Erythroblast (primary cell): ENCODE measurements around the gene SLA2.

Experiments used
- GATA1 ChIP-seq: IDR thresholded peaks from 2 replicates; pipeline ENCODE4 v1.6.1; 2011; ENCODE audit warnings: low read depth, mild to moderate bottlenecking, control low read depth, low read length, moderate library complexity
- POLR2A ChIP-seq: IDR thresholded peaks from 2 replicates; pipeline ENCODE4 v1.6.1; 2011; ENCODE audit warnings: mild to moderate bottlenecking, low read length

GRCh38 chr20:36682311-36682710 lies 36.3 kb upstream of the SLA2 start:
- TF ChIP-seq POLR2A (no peak), GATA1 (no peak)
